IPS-15b (cell line): ENCODE data around the gene PCYT1B.
"Not testable (repeated sequence)": the region's sequence is repeated elsewhere in the genome, so short reads cannot be mapped to it uniquely, and the experiment has no call there.

Experiments used
- H3K27me3 ChIP-seq: one replicate; pipeline ENCODE4 v1.6.1; 2013; ENCODE audit warnings: low read length; ENCODE audit not compliant: control insufficient read depth, insufficient read depth
- H3K36me3 ChIP-seq: one replicate; pipeline ENCODE4 v1.6.1; 2013; ENCODE audit warnings: low read length; ENCODE audit not compliant: control insufficient read depth, insufficient read depth
- H3K4me1 ChIP-seq: one replicate; pipeline ENCODE4 v1.6.1; 2013; ENCODE audit warnings: mild to moderate bottlenecking, low read length; ENCODE audit not compliant: control insufficient read depth, insufficient read depth
- H3K4me3 ChIP-seq: one replicate; pipeline ENCODE4 v1.5.1; 2013; ENCODE audit warnings: low read depth, low read length
- H3K9ac ChIP-seq: one replicate; pipeline ENCODE4 v1.6.1; 2013; ENCODE audit warnings: low read depth, mild to moderate bottlenecking, low read length
- H3K9me3 ChIP-seq: one replicate; pipeline ENCODE4 v1.6.1; 2013; ENCODE audit warnings: mild to moderate bottlenecking, low read length; ENCODE audit not compliant: control insufficient read depth, insufficient read depth

The PCYT1B gene

GRCh38 chrX:24662352-24662751 is 15.2 kb upstream of the PCYT1B start:
- Histone ChIP-seq H3K27me3 (no peaks in the 10 kb centered on the region), H3K9ac (no peak overlapping the region), H3K4me1 (peaks cover 13% of the 10 kb centered on the region), H3K4me3 (no peak overlapping the region), H3K36me3 (no peaks in the 10 kb centered on the region), H3K9me3 (no peaks in the 10 kb centered on the region)

GRCh38 chrX:24661292-24661691 is 14.1 kb upstream of the PCYT1B start:
- H3K4me1 ChIP-seq = peaks cover 13% of the 10 kb centered on the region
- no peaks in the 10 kb centered on the region for H3K36me3 ChIP-seq
- H3K9me3 ChIP-seq = no peaks in the 10 kb centered on the region
- no peak overlapping the region for H3K9ac ChIP-seq
- no peak overlapping the region for H3K4me3 ChIP-seq
- no peaks in the 10 kb centered on the region for H3K27me3 ChIP-seq

GRCh38 chrX:24659646-24660045 is 12.5 kb upstream of the PCYT1B start:
- Histone ChIP-seq H3K9me3 (no peaks in the 10 kb centered on the region), H3K4me3 (no peak overlapping the region), H3K9ac (no peak overlapping the region), H3K27me3 (no peaks in the 10 kb centered on the region), H3K4me1 (peaks cover 14% of the 10 kb centered on the region), H3K36me3 (no peaks in the 10 kb centered on the region)

GRCh38 chrX:24659106-24659505 is 12.0 kb upstream of the PCYT1B start:
- Histone ChIP-seq H3K27me3 (no peaks in the 10 kb centered on the region), H3K9me3 (no peaks in the 10 kb centered on the region), H3K9ac (peak overlapping the region; percentile 13), H3K36me3 (no peaks in the 10 kb centered on the region), H3K4me3 (no peak overlapping the region), H3K4me1 (peaks cover 14% of the 10 kb centered on the region)

GRCh38 chrX:24658421-24658820 is 11.3 kb upstream of the PCYT1B start:
- Histone ChIP-seq H3K4me1 (peaks cover 14% of the 10 kb centered on the region), H3K4me3 (no peak overlapping the region), H3K9me3 (no peaks in the 10 kb centered on the region), H3K9ac (no peak overlapping the region), H3K36me3 (no peaks in the 10 kb centered on the region), H3K27me3 (no peaks in the 10 kb centered on the region)

- no peak overlapping the region for H3K9ac ChIP-seq
- peaks cover 14% of the 10 kb centered on the region for H3K4me1 ChIP-seq
- no peaks in the 10 kb centered on the region for H3K36me3 ChIP-seq
- H3K4me3 ChIP-seq = no peak overlapping the region
- no peaks in the 10 kb centered on the region for H3K9me3 ChIP-seq
- H3K27me3 ChIP-seq = no peaks in the 10 kb centered on the region
Measured at GRCh38 chrX:24657671-24658386, 10.7 kb upstream of the PCYT1B start.

GRCh38 chrX:24655679-24656078 is 8.5 kb upstream of the PCYT1B start:
- peaks cover 14% of the 10 kb centered on the region for H3K4me1 ChIP-seq
- not testable (repeated sequence) for H3K4me3 ChIP-seq, H3K9me3 ChIP-seq, H3K27me3 ChIP-seq, H3K9ac ChIP-seq, H3K36me3 ChIP-seq

- H3K27me3 ChIP-seq = no peaks in the 10 kb centered on the region
- no peaks in the 10 kb centered on the region for H3K36me3 ChIP-seq
- H3K4me3 ChIP-seq = no peak overlapping the region
- peaks cover 3% of the 10 kb centered on the region for H3K4me1 ChIP-seq
- no peaks in the 10 kb centered on the region for H3K9me3 ChIP-seq
- no peak overlapping the region for H3K9ac ChIP-seq
Measured at GRCh38 chrX:24651783-24652182, 4.6 kb upstream of the PCYT1B start.

- Histone ChIP-seq H3K4me1 (peaks cover 4% of the 10 kb centered on the region), H3K27me3 (no peaks in the 10 kb centered on the region), H3K36me3 (no peaks in the 10 kb centered on the region), H3K9ac (no peak overlapping the region), H3K4me3 (no peak overlapping the region), H3K9me3 (no peaks in the 10 kb centered on the region)
Measured at GRCh38 chrX:24648495-24648894, 1.3 kb upstream of the PCYT1B start.

GRCh38 chrX:24646745-24647182 is 383 bp downstream of the PCYT1B start:
- H3K4me3 ChIP-seq = peak overlapping the region; percentile 63

GRCh38 chrX:24646006-24646405 is 1.1 kb downstream of the PCYT1B start:
- Histone ChIP-seq H3K4me3 (peak overlapping the region; percentile 63), H3K27me3 (no peaks in the 10 kb centered on the region), H3K4me1 (peaks cover 11% of the 10 kb centered on the region), H3K9me3 (no peaks in the 10 kb centered on the region), H3K36me3 (no peaks in the 10 kb centered on the region), H3K9ac (peak overlapping the region; percentile 79)

More at GRCh38 chrX:24646745-24647182, 383 bp downstream of the PCYT1B start:
- Histone ChIP-seq H3K9ac (peak overlapping the region; percentile 51), H3K36me3 (no peaks in the 10 kb centered on the region), H3K27me3 (no peaks in the 10 kb centered on the region), H3K9me3 (no peaks in the 10 kb centered on the region), H3K4me1 (peaks cover 11% of the 10 kb centered on the region)

GRCh38 chrX:24643116-24643515 is 4.0 kb downstream of the PCYT1B start:
- Histone ChIP-seq H3K9ac (no peak overlapping the region), H3K9me3 (no peaks in the 10 kb centered on the region), H3K27me3 (no peaks in the 10 kb centered on the region), H3K4me3 (no peak overlapping the region), H3K36me3 (no peaks in the 10 kb centered on the region), H3K4me1 (peaks cover 11% of the 10 kb centered on the region)
